GM23338 (cell line): ENCODE measurements around the gene EIF2AK3. TPM values are rescaled to one million over a fixed set of nuclear protein-coding genes. Genes with fewer than 3 reads are reported as not detected.
A peak's percentile ranks its signal among the peaks of the same experiment; 100 is the strongest.

ENCODE experiments used
- ATAC-seq: fragments of 200-7000 bp; cut with Tn5 transposase; 3 replicates; pipeline ENCODE4 v1.9.1; 2020
- DNase-seq: peaks from one replicate; pipeline ENCODE4 v3.0.0-alpha.2; 2015; ENCODE audit warnings: low spot score
- H2AFZ ChIP-seq: fragments of 200-600 bp; sonication (generic); 2 replicates; pipeline ENCODE4 v1.8.0; 2016; ENCODE audit warnings: antibody characterized with exemption, mild to moderate bottlenecking, moderate library complexity
- H3F3A ChIP-seq: fragments of 200-600 bp; sonication (generic); replicated peaks from 2 replicates; pipeline ENCODE4 v1.8.0; 2017; ENCODE audit warnings: antibody characterized with exemption, mixed run types, low read depth
- H3K27ac ChIP-seq: fragments of 200-600 bp; sonication (generic); 2 replicates; pipeline ENCODE4 v1.6.1; 2016; ENCODE audit warnings: low read depth
- H3K27me3 ChIP-seq: fragments of 200-600 bp; sonication (generic); 2 replicates; pipeline ENCODE4 v1.8.0; 2016; ENCODE audit warnings: mild to moderate bottlenecking, mixed run types, moderate library complexity; ENCODE audit not compliant: insufficient read depth
- H3K36me3 ChIP-seq: fragments of 200-600 bp; sonication (generic); 2 replicates; pipeline ENCODE4 v1.8.0; 2016; ENCODE audit warnings: mild to moderate bottlenecking; ENCODE audit not compliant: insufficient read depth
- H3K4me1 ChIP-seq: fragments of 200-600 bp; sonication (generic); 2 replicates; pipeline ENCODE4 v1.8.0; 2016; ENCODE audit warnings: mild to moderate bottlenecking, moderate library complexity; ENCODE audit not compliant: insufficient read depth
- H3K4me2 ChIP-seq: fragments of 200-600 bp; sonication (generic); 2 replicates; pipeline ENCODE4 v1.7.1; 2017; ENCODE audit warnings: mixed run types
- H3K4me3 ChIP-seq: fragments of 200-600 bp; sonication (generic); 2 replicates; pipeline ENCODE4 v1.6.1; 2016; ENCODE audit warnings: mixed run types
- H3K79me2 ChIP-seq: fragments of 200-600 bp; sonication (generic); replicated peaks from 2 replicates; pipeline ENCODE4 v1.8.0; 2017; ENCODE audit warnings: mild to moderate bottlenecking; ENCODE audit not compliant: insufficient read depth
- H3K9me2 ChIP-seq: fragments of 200-600 bp; sonication (generic); 2 replicates; pipeline ENCODE4 v1.8.0; 2017; ENCODE audit not compliant: insufficient read depth
- H4K20me1 ChIP-seq: fragments of 200-600 bp; sonication (generic); replicated peaks from 2 replicates; pipeline ENCODE4 v1.8.0; 2017; ENCODE audit warnings: mild to moderate bottlenecking; ENCODE audit not compliant: insufficient read depth
- H3K27ac Mint-ChIP-seq: 2 replicates; pipeline ENCODE4 v1.8.0; 2020; ENCODE audit warnings: inconsistent platforms, mild to moderate bottlenecking, moderate library complexity, mixed read lengths
- H3K27me3 Mint-ChIP-seq: 3 replicates; pipeline ENCODE4 v1.8.0; 2022; ENCODE audit warnings: low read depth, mild to moderate bottlenecking, moderate library complexity, mixed read lengths, inconsistent platforms; ENCODE audit not compliant: insufficient read depth, poor library complexity
- H3K36me3 Mint-ChIP-seq: 3 replicates; pipeline ENCODE4 v1.8.0; 2021; ENCODE audit warnings: low read depth, mild to moderate bottlenecking, inconsistent platforms, moderate library complexity, mixed read lengths
- H3K4me1 Mint-ChIP-seq: 3 replicates; pipeline ENCODE4 v1.8.0; 2020; ENCODE audit warnings: mild to moderate bottlenecking, inconsistent platforms, mixed read lengths
- H3K4me3 Mint-ChIP-seq: 3 replicates; pipeline ENCODE4 v1.8.0; 2021; ENCODE audit warnings: moderate library complexity, mild to moderate bottlenecking, inconsistent platforms, mixed read lengths
- H3K9me3 Mint-ChIP-seq: 3 replicates; pipeline ENCODE4 v1.8.0; 2020; ENCODE audit warnings: moderate library complexity, mild to moderate bottlenecking, inconsistent platforms, mixed read lengths
- CREB1 ChIP-seq: fragments of 250-450 bp; sonication (Bioruptor Pico); IDR thresholded peaks from 2 replicates; pipeline ENCODE4 v1.5.0; 2020; ENCODE audit warnings: low read depth, mild to moderate bottlenecking, moderate library complexity
- CTCF ChIP-seq, 2 experiments: fragments of 200-600 bp in 1 of 2; sonication (generic) in 1 of 2; conservative IDR thresholded peaks; 2 replicates each; pipeline versions ENCODE4 v1.5.1 to v1.6.1; 2016 to 2017; ENCODE audit warnings: antibody characterized with exemption in 2 of 2, low read depth in 2 of 2, mild to moderate bottlenecking in 2 of 2, moderate library complexity in 1 of 2
- EZH2 ChIP-seq: fragments of 200-600 bp; sonication (generic); IDR thresholded peaks from one replicate; pipeline ENCODE4 v1.8.0; 2017; ENCODE audit warnings: antibody characterized with exemption, mild to moderate bottlenecking, low read depth; ENCODE audit not compliant: unreplicated experiment
- EZH2phosphoT487 ChIP-seq: fragments of 200-600 bp; sonication (generic); IDR thresholded peaks from one replicate; pipeline ENCODE4 v1.8.1; 2018; ENCODE audit warnings: antibody characterized with exemption; ENCODE audit not compliant: unreplicated experiment
- POLR2AphosphoS5 ChIP-seq: IDR thresholded peaks from 2 replicates; pipeline ENCODE4 v1.6.1; 2016; ENCODE audit warnings: antibody characterized with exemption, low read depth
- ZNF114 ChIP-seq: fragments of 250-450 bp; sonication (Bioruptor Pico); IDR thresholded peaks from 2 replicates; pipeline ENCODE4 v1.5.0; 2020; ENCODE audit warnings: mild to moderate bottlenecking, moderate library complexity
- ZNF462 ChIP-seq: fragments of 250-450 bp; sonication (Bioruptor Pico); IDR thresholded peaks from 2 replicates; pipeline ENCODE4 v1.5.0; 2020; ENCODE audit warnings: mild to moderate bottlenecking, moderate library complexity
- polyA plus RNA-seq: library from polyadenylated mRNA; unstranded; fragments of >200 nt; fragmentation: Nextera tagmentation; extraction: Ambion mirVana; gene quantifications from 2 replicates; pipeline ENCODE4 v1.2.1, GENCODE V29; 2016
- total RNA-seq: library from RNA; depleted of rRNA; stranded (reverse); fragments of >200 nt; shearing (Covaris generic); gene quantifications from 2 replicates; pipeline ENCODE4 v1.2.3, GENCODE V29; 2014
- TF ChIP-seq, protein P1 (sequence below): IDR thresholded peaks from 2 replicates; pipeline ENCODE4 v1.6.1; 2016; ENCODE audit warnings: antibody characterized with exemption

Gene EIF2AK3
- total and polyA plus RNA-seq, 2 experiments from 2014 or later: 5.9 to 24.2 TPM

GRCh38 chr2:88545118-88545517, 82.1 kb downstream of the EIF2AK3 start:
- Histone ChIP-seq H3K36me3 (no peaks in the 10 kb centered on the region), H3K4me1 (peaks cover under 1% of the 10 kb centered on the region), H3K27me3 (no peaks in the 10 kb centered on the region), H3K27ac (no peak overlapping the region), H3K4me2 (no peak overlapping the region), H3K9me2 (no peaks in the 10 kb centered on the region), H3F3A (no peaks in the 10 kb centered on the region), H4K20me1 (no peaks in the 10 kb centered on the region), H2AFZ (no peak overlapping the region), H3K4me3 (no peak overlapping the region), H3K79me2 (no peaks in the 10 kb centered on the region)
- DNase-seq (peak; percentile 85), ATAC-seq (peak; percentile 36)
- Mint-ChIP-seq H3K4me3 (no peak overlapping the region), H3K27me3 (peaks cover 14% of the 10 kb centered on the region), H3K9me3 (peaks cover 15% of the 10 kb centered on the region; the same call in 2 of the 3 replicates), H3K4me1 (peaks cover 8% of the 10 kb centered on the region), H3K27ac (no peak overlapping the region; the same call in 1 of the 2 replicates), H3K36me3 (peaks cover 17% of the 10 kb centered on the region)
- TF ChIP-seq POLR2AphosphoS5: no peak
- TF ChIP-seq, protein P1, sequence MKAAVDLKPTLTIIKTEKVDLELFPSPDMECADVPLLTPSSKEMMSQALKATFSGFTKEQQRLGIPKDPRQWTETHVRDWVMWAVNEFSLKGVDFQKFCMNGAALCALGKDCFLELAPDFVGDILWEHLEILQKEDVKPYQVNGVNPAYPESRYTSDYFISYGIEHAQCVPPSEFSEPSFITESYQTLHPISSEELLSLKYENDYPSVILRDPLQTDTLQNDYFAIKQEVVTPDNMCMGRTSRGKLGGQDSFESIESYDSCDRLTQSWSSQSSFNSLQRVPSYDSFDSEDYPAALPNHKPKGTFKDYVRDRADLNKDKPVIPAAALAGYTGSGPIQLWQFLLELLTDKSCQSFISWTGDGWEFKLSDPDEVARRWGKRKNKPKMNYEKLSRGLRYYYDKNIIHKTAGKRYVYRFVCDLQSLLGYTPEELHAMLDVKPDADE: peak; percentile 74; the same call in 1 of the 2 replicates

DNA sequence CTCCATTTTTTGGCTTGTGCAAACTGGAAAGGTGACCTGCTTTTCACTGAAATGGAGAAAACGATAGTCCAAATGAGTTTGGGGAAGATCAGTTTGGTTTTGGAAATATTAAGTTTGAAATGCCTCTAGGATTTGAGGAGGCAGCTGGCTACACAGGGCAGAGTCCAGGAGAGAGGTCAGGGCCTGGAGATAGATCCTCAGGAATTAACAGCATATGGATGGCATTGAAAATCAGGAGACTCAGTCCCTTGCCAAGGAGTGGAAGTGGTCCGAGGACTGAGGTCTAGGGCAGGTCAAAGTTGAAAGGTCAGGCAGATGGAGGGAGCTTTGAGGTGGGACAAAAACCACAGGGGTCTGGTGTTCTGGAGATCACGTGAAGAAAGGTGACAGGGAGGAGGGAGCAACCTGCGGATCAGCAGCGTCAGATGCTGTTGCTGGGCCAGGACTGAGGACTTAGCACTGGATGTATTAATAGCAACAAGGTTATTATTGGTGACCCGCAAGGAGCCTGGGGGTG, 83.7 kb downstream of the EIF2AK3 start:
- H3K36me3 ChIP-seq: no peaks in the 10 kb centered on the region
- DNase-seq (no peak), ATAC-seq (no peak)
- H4K20me1 ChIP-seq: no peaks in the 10 kb centered on the region
- H3K4me3 ChIP-seq: no peak overlapping the region
- no peak overlapping the region for H3K4me3 Mint-ChIP-seq
- H3K79me2 ChIP-seq: no peaks in the 10 kb centered on the region
- no peaks in the 10 kb centered on the region for H3K4me1 Mint-ChIP-seq
- no peak overlapping the region for H3K27ac ChIP-seq
- H3K36me3 Mint-ChIP-seq: peaks cover 28% of the 10 kb centered on the region
- H3K27me3 ChIP-seq: no peaks in the 10 kb centered on the region
- H3K4me2 ChIP-seq: no peak overlapping the region
- H3K27me3 Mint-ChIP-seq: peaks cover 14% of the 10 kb centered on the region
- peaks cover 7% of the 10 kb centered on the region; the same call in 1 of the 2 replicates for H3K4me1 ChIP-seq
- H3F3A ChIP-seq: no peaks in the 10 kb centered on the region
- peaks cover 7% of the 10 kb centered on the region; the same call in 1 of the 2 replicates for H3K9me2 ChIP-seq
- H3K27ac Mint-ChIP-seq: no peak overlapping the region
- H3K9me3 Mint-ChIP-seq: peaks cover 24% of the 10 kb centered on the region
- no peak overlapping the region for H2AFZ ChIP-seq
- no peak for TF ChIP-seq EZH2phosphoT487
- TF ChIP-seq ZNF462 (CRISPR knock-in tag): no peak
- TF ChIP-seq CTCF (conservative IDR thresholded peaks at IDR 0.05; ENCODE audit: low read depth in 2 of 2): no peak
- no peak for TF ChIP-seq EZH2
- no peak for TF ChIP-seq CREB1
- no peak for TF ChIP-seq POLR2AphosphoS5
- no peak for TF ChIP-seq ZNF114 (CRISPR knock-in tag)
